WTC11 (cell line): ENCODE results near the gene NRXN3. TPM values are rescaled to one million over a fixed set of nuclear protein-coding genes. Genes with fewer than 3 reads are reported as not detected.

Source experiments
- ATAC-seq: fragments of 200-7000 bp; cut with Tn5 transposase; 2 replicates; pipeline ENCODE4 v1.10.0; 2021; ENCODE audit warnings: mild to moderate bottlenecking, moderate library complexity
- CTCF ChIA-PET: fragments of 300-600 bp; sonication (Branson Sonifier 250); formaldehyde crosslinking; loops from one replicate; lab custom pipeline; 2021; ENCODE audit warnings: antibody characterized with exemption; lab: Charles Lee
- POLR2A ChIA-PET: fragments of 350-600 bp; sonication (Branson Sonifier 250); formaldehyde crosslinking; loops from one replicate; lab custom pipeline; 2021; ENCODE audit warnings: antibody characterized with exemption; lab: Charles Lee
- DNase-seq: peaks from one replicate; pipeline ENCODE4 v3.0.0; 2021; ENCODE audit warnings: low spot score
- H3K27ac Mint-ChIP-seq: 2 replicates; pipeline ENCODE4 v1.8.0; 2021; ENCODE audit warnings: mixed read lengths
- H3K27me3 Mint-ChIP-seq: 2 replicates; pipeline ENCODE4 v1.8.0; 2021; ENCODE audit warnings: low read depth, mild to moderate bottlenecking, moderate library complexity, mixed read lengths
- H3K36me3 Mint-ChIP-seq: 2 replicates; pipeline ENCODE4 v1.8.0; 2021; ENCODE audit warnings: mixed read lengths
- H3K4me1 Mint-ChIP-seq: 2 replicates; pipeline ENCODE4 v1.8.0; 2022; ENCODE audit warnings: mixed read lengths
- H3K4me3 Mint-ChIP-seq: 2 replicates; pipeline ENCODE4 v1.8.0; 2021; ENCODE audit warnings: mild to moderate bottlenecking, moderate library complexity, mixed read lengths
- H3K9me3 Mint-ChIP-seq: 2 replicates; pipeline ENCODE4 v1.8.0; 2021; ENCODE audit warnings: mixed read lengths
- ATF3 ChIP-seq: sonication (generic); formaldehyde crosslinking; conservative IDR thresholded peaks from 2 replicates; pipeline ENCODE4 v1.8.1; 2022; ENCODE audit warnings: mild to moderate bottlenecking, missing genetic modification reagents
- GABPB1 ChIP-seq: sonication (generic); formaldehyde crosslinking; IDR thresholded peaks from 2 replicates; pipeline ENCODE4 v1.8.1; 2023; ENCODE audit warnings: mild to moderate bottlenecking, missing genetic modification reagents
- GTF2I ChIP-seq: fragments of 250-450 bp; sonication (Bioruptor Pico); conservative IDR thresholded peaks from 2 replicates; pipeline ENCODE4 v1.4.0; 2021; ENCODE audit warnings: mild to moderate bottlenecking
- HMGA2 ChIP-seq: fragments of 250-450 bp; sonication (Bioruptor Pico); IDR thresholded peaks from 2 replicates; pipeline ENCODE4 v1.4.0; 2021; ENCODE audit warnings: mild to moderate bottlenecking, moderate library complexity
- IRF1 ChIP-seq: sonication (generic); formaldehyde crosslinking; IDR thresholded peaks from 2 replicates; pipeline ENCODE4 v1.8.0; 2023; ENCODE audit warnings: missing genetic modification reagents
- OVOL2 ChIP-seq: fragments of 250-450 bp; sonication (Bioruptor Pico); IDR thresholded peaks from 2 replicates; pipeline ENCODE4 v1.9.0; 2021; ENCODE audit warnings: mild to moderate bottlenecking, borderline replicate concordance
- RORB ChIP-seq: fragments of 250-450 bp; sonication (Bioruptor Pico); IDR thresholded peaks from 2 replicates; pipeline ENCODE4 v1.9.0; 2021; ENCODE audit warnings: mild to moderate bottlenecking
- TCF7 ChIP-seq: sonication (generic); formaldehyde crosslinking; IDR thresholded peaks from 2 replicates; pipeline ENCODE4 v1.8.0; 2022; ENCODE audit warnings: mild to moderate bottlenecking, low read depth, missing genetic modification reagents, moderate library complexity
- TP53 ChIP-seq: sonication (generic); formaldehyde crosslinking; IDR thresholded peaks from 2 replicates; pipeline ENCODE4 v1.8.1; 2023; ENCODE audit warnings: mild to moderate bottlenecking, missing genetic modification reagents
- ZNF138 ChIP-seq: sonication (generic); formaldehyde crosslinking; conservative IDR thresholded peaks from 2 replicates; pipeline ENCODE4 v1.8.1; 2022; ENCODE audit warnings: mild to moderate bottlenecking, moderate library complexity, missing genetic modification reagents
- ZNF232 ChIP-seq: sonication (generic); formaldehyde crosslinking; IDR thresholded peaks from 2 replicates; pipeline ENCODE4 v1.8.0; 2022; ENCODE audit warnings: mild to moderate bottlenecking, missing genetic modification reagents
- ZNF263 ChIP-seq: sonication (generic); formaldehyde crosslinking; IDR thresholded peaks from 2 replicates; pipeline ENCODE4 v1.8.1; 2022; ENCODE audit warnings: low read depth, mild to moderate bottlenecking, moderate library complexity, missing genetic modification reagents
- ZNF281 ChIP-seq: sonication (generic); formaldehyde crosslinking; IDR thresholded peaks from 2 replicates; pipeline ENCODE4 v1.8.0; 2023; ENCODE audit warnings: mild to moderate bottlenecking, missing genetic modification reagents
- ZNF416 ChIP-seq: fragments of 250-450 bp; sonication (Bioruptor Pico); IDR thresholded peaks from 2 replicates; pipeline ENCODE4 v1.9.0; 2021; ENCODE audit warnings: mild to moderate bottlenecking, inconsistent platforms
- ZNF423 ChIP-seq: fragments of 250-450 bp; sonication (Bioruptor Pico); IDR thresholded peaks from 2 replicates; pipeline ENCODE4 v2.1.2; 2022; ENCODE audit warnings: mild to moderate bottlenecking, moderate library complexity
- ZNF532 ChIP-seq: fragments of 250-450 bp; sonication (Bioruptor Pico); IDR thresholded peaks from 2 replicates; pipeline ENCODE4 v1.9.0; 2021; ENCODE audit warnings: mild to moderate bottlenecking, borderline replicate concordance
- ZNF671 ChIP-seq: fragments of 250-450 bp; sonication (Bioruptor Pico); IDR thresholded peaks from 2 replicates; pipeline ENCODE4 v1.8.0; 2021; ENCODE audit warnings: mild to moderate bottlenecking
- total RNA-seq: library from RNA; stranded (reverse); gene quantifications from 3 replicates; pipeline ENCODE4 v1.2.3, GENCODE V29; 2021
- TF ChIP-seq, protein P1 (sequence below): sonication (generic); formaldehyde crosslinking; IDR thresholded peaks from 2 replicates; pipeline ENCODE4 v1.8.1; 2022; ENCODE audit warnings: low read depth, mild to moderate bottlenecking, moderate library complexity, missing genetic modification reagents, borderline replicate concordance
- TF ChIP-seq, protein P2 (sequence below): sonication (generic); formaldehyde crosslinking; IDR thresholded peaks from 2 replicates; pipeline ENCODE4 v1.8.1; 2023; ENCODE audit warnings: mild to moderate bottlenecking, missing genetic modification reagents

Gene NRXN3
- total RNA-seq, 1 experiment from 2014 or later: 3.0 TPM

GRCh38 chr14:79502751-79503148, 1332.6 kb downstream of the NRXN3 start:
- Mint-ChIP-seq H3K4me3 (no peak overlapping the region), H3K4me1 (peaks cover 9% of the 10 kb centered on the region), H3K9me3 (peaks cover 17% of the 10 kb centered on the region), H3K27ac (no peak overlapping the region), H3K27me3 (no peaks in the 10 kb centered on the region; the same call in 1 of the 2 replicates), H3K36me3 (no peaks in the 10 kb centered on the region)
- no peak for ATAC-seq
- no peak for DNase-seq
- TF ChIP-seq ZNF416 (CRISPR knock-in tag): no peak
- ChIA-PET POLR2A (no interaction called here), CTCF (no interaction called here)

DNA sequence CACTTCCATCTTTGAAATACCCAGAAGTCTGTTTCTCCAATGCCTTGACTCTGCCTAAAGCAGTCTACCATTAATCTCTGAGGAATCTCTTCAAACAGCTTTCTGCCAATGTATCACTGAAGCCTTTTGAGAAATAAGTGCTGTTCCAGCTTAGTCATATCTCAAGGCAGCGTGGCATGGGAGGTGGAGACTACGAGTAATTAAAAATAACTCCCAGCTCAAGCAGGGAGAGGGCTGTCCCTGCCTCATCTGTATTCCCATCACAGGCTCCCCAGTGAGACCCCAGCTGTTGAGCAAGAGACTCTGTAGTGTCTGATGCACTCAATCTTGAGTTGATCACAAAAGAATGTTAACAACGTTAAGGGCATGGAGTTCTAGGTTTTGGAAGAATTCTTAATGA, 1340.5 kb downstream of the NRXN3 start:
- TF ChIP-seq ZNF423 (CRISPR knock-in tag) (no peak), GABPB1 (CRISPR knock-in tag) (no peak), GTF2I (no peak), OVOL2 (CRISPR knock-in tag) (no peak), ATF3 (CRISPR knock-in tag) (no peak), ZNF138 (CRISPR knock-in tag) (no peak), ZNF232 (CRISPR knock-in tag) (no peak), TCF7 (CRISPR knock-in tag) (no peak), ZNF281 (CRISPR knock-in tag) (no peak), IRF1 (CRISPR knock-in tag) (no peak), HMGA2 (CRISPR knock-in tag) (no peak), ZNF671 (CRISPR knock-in tag) (no peak), ZNF416 (CRISPR knock-in tag) (no peak), ZNF263 (CRISPR knock-in tag) (no peak), TP53 (CRISPR knock-in tag) (no peak), RORB (CRISPR knock-in tag) (no peak), ZNF532 (CRISPR knock-in tag) (no peak)
- TF ChIP-seq, protein P1, sequence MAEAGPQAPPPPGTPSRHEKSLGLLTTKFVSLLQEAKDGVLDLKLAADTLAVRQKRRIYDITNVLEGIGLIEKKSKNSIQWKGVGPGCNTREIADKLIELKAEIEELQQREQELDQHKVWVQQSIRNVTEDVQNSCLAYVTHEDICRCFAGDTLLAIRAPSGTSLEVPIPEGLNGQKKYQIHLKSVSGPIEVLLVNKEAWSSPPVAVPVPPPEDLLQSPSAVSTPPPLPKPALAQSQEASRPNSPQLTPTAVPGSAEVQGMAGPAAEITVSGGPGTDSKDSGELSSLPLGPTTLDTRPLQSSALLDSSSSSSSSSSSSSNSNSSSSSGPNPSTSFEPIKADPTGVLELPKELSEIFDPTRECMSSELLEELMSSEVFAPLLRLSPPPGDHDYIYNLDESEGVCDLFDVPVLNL (CRISPR knock-in tag): no peak
- TF ChIP-seq, protein P2, sequence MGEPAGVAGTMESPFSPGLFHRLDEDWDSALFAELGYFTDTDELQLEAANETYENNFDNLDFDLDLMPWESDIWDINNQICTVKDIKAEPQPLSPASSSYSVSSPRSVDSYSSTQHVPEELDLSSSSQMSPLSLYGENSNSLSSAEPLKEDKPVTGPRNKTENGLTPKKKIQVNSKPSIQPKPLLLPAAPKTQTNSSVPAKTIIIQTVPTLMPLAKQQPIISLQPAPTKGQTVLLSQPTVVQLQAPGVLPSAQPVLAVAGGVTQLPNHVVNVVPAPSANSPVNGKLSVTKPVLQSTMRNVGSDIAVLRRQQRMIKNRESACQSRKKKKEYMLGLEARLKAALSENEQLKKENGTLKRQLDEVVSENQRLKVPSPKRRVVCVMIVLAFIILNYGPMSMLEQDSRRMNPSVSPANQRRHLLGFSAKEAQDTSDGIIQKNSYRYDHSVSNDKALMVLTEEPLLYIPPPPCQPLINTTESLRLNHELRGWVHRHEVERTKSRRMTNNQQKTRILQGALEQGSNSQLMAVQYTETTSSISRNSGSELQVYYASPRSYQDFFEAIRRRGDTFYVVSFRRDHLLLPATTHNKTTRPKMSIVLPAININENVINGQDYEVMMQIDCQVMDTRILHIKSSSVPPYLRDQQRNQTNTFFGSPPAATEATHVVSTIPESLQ (CRISPR knock-in tag): no peak
- Mint-ChIP-seq H3K27ac (no peak overlapping the region), H3K4me1 (peaks cover 11% of the 10 kb centered on the region), H3K36me3 (no peaks in the 10 kb centered on the region), H3K9me3 (peaks cover 8% of the 10 kb centered on the region), H3K4me3 (no peak overlapping the region), H3K27me3 (no peaks in the 10 kb centered on the region; the same call in 1 of the 2 replicates)
- CTCF ChIA-PET: no interaction called here
- no peak for DNase-seq
- no peak for ATAC-seq
- POLR2A ChIA-PET: no interaction called here
